Activated naive CD4-positive, alpha-beta T cell treated with anti-CD3 and anti-CD28 coated beads, Interleukin-2, amount 50 U/mL, for 72 hours (primary cell): Measurements from ENCODE around the gene OAT. TPM values are rescaled to one million over a fixed set of nuclear protein-coding genes. Genes with fewer than 3 reads are reported as not detected.
"Not testable (repeated sequence)": the region's sequence is repeated elsewhere in the genome, so short reads cannot be mapped to it uniquely, and the experiment has no call there.

Experiments
- ATAC-seq, 2 donors: fragments of 150-1000 bp; cut with Tn5 transposase; 2 replicates each; pipeline ENCODE4 v1.10.0; 2021; ENCODE audit warnings: mild to moderate bottlenecking in 2 of 2, moderate library complexity in 2 of 2
- DNase-seq, 2 donors: peaks; one replicate each; pipeline ENCODE4 v3.0.0; 2021 to 2022; ENCODE audit warnings: low spot score in 2 of 2
- H3K27ac Mint-ChIP-seq, 2 donors: one replicate each; pipeline ENCODE4 v1.8.0; 2022; ENCODE audit warnings: mild to moderate bottlenecking in 2 of 2, mixed read lengths in 2 of 2
- H3K36me3 Mint-ChIP-seq, 2 donors: one replicate each; pipeline ENCODE4 v1.8.0; 2022; ENCODE audit warnings: mixed read lengths in 2 of 2
- H3K9me3 Mint-ChIP-seq, 2 donors: one replicate each; pipeline ENCODE4 v1.8.0; 2022; ENCODE audit warnings: mixed read lengths in 2 of 2
- total RNA-seq, 2 donors: library from RNA; stranded (reverse); gene quantifications; one replicate each; pipeline ENCODE4 v1.2.3, GENCODE V29; 2022

Gene OAT
- total RNA-seq, 2 donors from 2014 or later, result 24.2 to 39.3 TPM

DNA sequence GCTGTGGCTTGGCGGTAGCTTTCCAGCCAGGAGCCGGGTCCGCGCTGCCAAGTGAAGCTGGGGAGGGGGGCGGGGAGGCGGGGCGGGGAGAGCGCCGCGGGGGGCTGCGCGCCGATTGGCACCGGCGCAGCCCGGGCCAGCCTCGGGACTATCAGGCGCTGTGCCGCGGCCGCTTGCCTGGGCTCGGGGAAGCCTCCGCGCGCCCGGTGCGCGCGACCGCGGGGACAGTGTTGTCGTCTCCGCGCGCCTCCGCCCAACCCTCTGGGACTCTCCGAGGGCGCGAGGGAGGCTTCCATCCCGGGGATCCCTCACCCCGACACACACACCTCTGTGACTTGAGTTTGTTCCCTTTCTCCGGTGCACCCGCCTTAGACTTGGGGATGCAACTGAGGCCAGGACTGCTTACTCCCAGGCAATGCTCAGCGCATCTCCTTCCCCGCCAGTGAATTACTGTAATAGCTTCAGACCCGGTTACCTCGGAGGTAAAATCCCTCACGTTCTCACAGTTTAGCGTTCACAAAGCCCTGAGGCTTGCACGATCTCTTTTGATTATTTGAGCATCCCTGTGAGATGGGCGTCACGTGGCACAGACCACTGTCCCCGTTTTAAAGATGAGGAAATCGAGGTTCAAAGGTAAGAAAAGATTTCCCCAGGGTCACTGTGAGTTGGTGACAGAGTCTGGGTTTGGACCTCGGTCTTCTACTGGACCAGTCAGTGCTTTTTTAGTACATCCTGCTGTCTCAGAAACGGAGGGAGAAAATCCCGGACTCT, 31.5 kb upstream of the OAT start, which contains the start of gene NKX1-2:
Gene NKX1-2, minus strand, starts transcription at position 24 of the 771 bp plus-strand sequence. CDS start 92 bp downstream, outside the sequence.
- Mint-ChIP-seq H3K9me3 (no peaks in the 10 kb centered on the region), H3K36me3 (peaks cover 0 to 15% of the 10 kb centered on the region in 2 donors), H3K27ac (no peak within 1 kb of the TSS)
- ATAC-seq (peak in 1 of 2 donors; percentile 61), DNase-seq (no peak)

GRCh38 chr10:124449170-124450011, 30.7 kb upstream of the OAT start:
- peak in 1 of 2 donors; percentile 31 for ATAC-seq
- H3K27ac Mint-ChIP-seq, result no peak overlapping the region
- peaks cover 0 to 15% of the 10 kb centered on the region in 2 donors for H3K36me3 Mint-ChIP-seq
- DNase-seq, result no peak
- no peaks in the 10 kb centered on the region for H3K9me3 Mint-ChIP-seq

DNA sequence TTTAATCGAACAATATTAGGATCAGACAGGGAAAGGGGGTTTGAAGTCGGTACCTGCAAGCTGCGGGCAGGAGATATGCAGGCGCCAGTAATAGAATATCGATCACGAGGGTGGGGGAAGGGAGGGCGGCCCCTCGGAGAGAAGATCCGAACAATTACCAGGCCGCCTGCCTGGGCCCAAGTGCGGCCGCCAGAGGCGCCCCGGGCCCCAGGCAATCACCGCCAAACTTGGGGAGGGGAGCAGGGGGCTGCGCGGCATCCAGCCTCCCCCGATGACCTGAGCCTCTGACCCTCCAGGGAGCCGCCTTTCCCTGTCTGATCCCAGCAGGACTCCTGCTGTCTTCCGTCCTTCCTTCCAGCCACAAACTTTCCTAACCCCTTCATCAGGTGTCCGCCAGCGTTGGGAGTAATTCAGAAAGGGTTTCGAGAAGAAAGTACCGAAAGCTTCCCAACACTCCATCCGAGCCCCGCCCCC, 30.0 kb upstream of the OAT start:
- DNase-seq, result no peak
- no peak for ATAC-seq
- H3K27ac Mint-ChIP-seq, result no peak overlapping the region
- H3K9me3 Mint-ChIP-seq, result no peaks in the 10 kb centered on the region
- peaks cover 0 to 15% of the 10 kb centered on the region in 2 donors for H3K36me3 Mint-ChIP-seq

DNA sequence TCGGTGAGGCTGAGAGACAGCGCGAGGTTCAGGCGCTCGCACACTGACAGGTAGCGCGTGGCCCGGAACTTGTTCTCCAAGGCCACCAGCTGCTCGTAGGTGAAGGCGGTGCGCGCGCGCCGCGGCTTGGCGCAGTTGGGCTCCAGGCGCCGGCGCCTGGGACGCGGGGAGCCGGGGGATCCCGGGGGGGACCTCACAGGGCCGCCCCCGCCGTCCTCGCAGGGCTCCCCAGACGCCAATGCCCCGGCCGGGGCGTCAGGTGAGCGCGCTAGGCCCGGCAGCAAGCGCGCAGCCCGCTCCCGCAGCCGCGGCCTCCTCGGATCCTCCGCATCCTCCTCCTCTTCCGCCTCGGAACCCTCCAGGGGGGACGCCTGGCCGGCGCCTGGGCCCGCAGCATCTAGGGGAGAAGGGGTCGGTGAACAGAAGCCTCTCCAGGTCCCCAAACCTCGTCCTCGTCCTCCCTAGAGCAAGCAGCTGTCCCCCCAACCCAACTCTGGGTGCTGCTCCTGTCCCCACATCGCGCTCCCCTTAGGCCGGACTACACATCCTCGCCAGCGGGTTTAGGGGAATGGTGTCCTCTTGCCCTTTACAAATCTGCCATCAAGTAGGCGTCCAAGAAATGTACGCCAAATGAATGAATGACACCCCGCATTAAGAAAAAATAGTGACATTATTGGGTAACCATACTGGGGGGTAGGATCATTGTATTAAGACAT, 29.2 kb upstream of the OAT start:
- peak in 1 of 2 donors; percentile 48 for ATAC-seq
- DNase-seq, result no peak
- H3K9me3 Mint-ChIP-seq, result no peaks in the 10 kb centered on the region
- H3K36me3 Mint-ChIP-seq, result peaks cover 0 to 15% of the 10 kb centered on the region in 2 donors
- no peak overlapping the region for H3K27ac Mint-ChIP-seq

DNA sequence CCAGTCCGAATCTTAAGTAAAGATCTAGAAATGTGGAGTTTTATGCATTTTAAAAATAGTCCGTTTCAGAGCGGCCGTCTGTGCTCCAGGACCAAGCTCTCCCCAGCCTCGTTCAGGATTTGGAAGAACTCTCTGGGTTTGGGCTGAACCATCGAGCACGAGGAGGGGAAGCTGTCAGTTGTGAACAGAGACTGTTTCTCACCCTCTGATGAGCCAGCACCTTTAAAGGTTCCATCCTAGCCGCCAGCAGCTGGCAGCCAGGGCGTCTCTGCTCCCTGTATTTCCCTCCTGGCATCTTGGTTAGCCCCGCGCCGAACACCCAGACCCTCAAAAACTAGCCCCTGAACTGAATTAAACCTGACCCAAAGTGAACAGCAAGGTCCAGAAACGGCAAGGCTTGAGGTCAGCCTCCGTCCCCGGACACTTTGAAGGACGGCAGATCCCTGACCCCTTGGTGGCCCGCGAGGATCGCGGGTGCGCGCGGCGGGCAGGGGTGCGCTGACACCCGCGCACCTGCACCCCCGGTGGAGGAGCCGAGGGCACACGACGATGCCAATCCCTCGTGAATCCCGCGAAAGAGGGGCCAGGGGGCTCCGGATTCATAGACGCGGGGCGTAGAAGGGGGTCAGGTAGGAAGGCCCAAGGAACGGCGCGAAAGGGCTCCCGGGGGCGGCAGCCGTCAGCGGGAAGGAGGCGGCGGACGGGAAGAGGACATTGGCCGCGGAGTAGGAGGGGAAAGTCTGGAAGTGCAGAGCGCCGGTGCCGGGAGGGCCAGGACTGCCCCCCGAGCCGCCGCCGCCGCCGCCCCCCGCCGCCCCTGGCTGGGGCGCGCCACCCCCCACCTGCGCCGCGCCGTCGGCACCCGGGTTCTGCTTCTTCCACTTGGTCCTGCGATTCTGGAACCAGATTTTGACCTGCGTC, 28.4 kb upstream of the OAT start:
- Mint-ChIP-seq H3K9me3 (no peaks in the 10 kb centered on the region), H3K27ac (no peak overlapping the region), H3K36me3 (peaks cover 0 to 15% of the 10 kb centered on the region in 2 donors)
- ATAC-seq, result no peak
- DNase-seq, result no peak

DNA sequence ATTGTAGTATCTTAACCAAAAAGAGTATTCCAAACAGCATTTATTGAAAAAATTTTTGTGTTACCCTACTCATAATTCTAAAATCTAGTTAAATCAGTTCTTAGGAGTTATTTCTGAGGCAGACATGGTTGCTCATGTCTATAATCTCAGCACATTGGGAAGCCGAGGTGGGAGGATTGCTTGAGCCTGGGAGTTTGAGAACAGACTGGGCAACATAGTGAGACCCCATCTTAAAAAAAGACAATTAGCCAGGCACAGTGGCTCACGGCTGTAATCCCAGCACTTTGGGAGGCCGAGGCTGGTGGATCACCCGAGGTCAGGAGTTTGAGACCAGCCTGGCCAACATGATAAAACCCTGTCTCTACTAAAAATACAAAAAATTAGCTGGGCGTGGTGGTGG, 23.0 kb upstream of the OAT start:
- not testable (repeated sequence) for H3K27ac Mint-ChIP-seq, H3K36me3 Mint-ChIP-seq, DNase-seq, H3K9me3 Mint-ChIP-seq, ATAC-seq

DNA sequence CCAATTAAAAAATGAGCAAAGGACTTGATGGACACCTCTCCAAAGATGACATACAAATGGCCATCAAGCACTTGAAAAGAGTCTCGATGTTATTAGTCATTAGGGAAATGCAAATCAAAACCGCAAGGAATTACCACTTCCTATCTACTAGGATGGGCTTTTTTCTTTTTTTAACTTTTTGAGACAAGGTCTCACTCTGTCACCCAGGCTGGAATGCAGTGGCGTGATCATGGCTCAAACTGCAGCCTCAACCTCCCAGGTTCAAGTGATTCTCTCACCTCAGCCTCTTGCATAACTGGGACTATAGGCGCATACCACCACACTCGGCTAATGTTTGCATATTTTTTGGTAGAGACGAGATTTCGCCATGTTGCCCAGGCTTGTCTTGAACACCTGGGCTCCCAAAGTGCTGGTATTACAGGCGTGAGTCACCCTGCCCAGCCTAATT, 17.5 kb upstream of the OAT start:
- ATAC-seq (no peak), DNase-seq (no peak)
- Mint-ChIP-seq H3K36me3 (no peaks in the 10 kb centered on the region), H3K9me3 (no peaks in the 10 kb centered on the region), H3K27ac (no peak overlapping the region)

DNA sequence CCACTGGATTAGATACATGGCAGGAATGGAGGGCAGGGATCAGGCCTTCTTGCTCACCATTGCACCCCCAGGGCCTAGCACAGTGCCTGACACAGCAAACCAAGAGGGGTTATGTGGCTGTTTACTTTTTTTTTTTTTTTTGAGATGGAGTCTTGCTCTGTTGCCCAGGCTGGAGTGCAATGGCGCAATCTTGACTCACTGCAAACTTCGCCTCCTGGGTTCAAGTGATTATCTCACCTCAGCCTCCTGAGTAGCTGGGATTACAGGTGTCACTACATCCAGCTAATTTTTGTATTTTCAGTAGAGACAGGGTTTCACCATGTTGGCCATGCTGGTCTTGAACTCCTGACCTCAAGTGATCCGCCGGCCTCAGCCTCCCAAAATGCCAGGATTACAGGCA, 17.0 kb upstream of the OAT start:
- not testable (repeated sequence) for DNase-seq, H3K27ac Mint-ChIP-seq, H3K36me3 Mint-ChIP-seq, ATAC-seq, H3K9me3 Mint-ChIP-seq

DNA sequence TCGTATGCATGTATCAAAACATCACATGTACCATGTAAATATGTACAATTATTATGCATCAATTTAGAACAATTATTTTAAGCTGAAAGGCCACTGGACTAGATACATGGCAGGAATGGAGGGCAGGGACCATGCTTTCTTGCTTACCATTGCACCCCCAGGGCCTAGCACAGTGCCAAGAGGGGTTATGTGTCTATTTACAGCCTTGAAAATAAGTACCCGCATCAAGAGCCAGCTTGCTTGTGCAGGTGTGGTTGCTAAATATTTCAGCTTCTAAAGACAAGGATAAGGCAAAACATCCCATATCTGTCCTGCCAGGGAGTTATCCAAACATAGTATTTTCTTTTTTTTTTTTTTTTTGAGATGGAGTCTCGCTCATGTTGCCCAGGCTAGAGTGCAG, 14.7 kb upstream of the OAT start:
- H3K27ac Mint-ChIP-seq, result no peak overlapping the region
- DNase-seq, result no peak
- H3K36me3 Mint-ChIP-seq, result no peaks in the 10 kb centered on the region
- H3K9me3 Mint-ChIP-seq, result no peaks in the 10 kb centered on the region
- ATAC-seq, result no peak

GRCh38 chr10:124430077-124430476, 11.4 kb upstream of the OAT start:
- H3K27ac Mint-ChIP-seq, result no peak overlapping the region
- DNase-seq (no peak), ATAC-seq (no peak)
- no peaks in the 10 kb centered on the region for H3K9me3 Mint-ChIP-seq
- H3K36me3 Mint-ChIP-seq, result no peaks in the 10 kb centered on the region

DNA sequence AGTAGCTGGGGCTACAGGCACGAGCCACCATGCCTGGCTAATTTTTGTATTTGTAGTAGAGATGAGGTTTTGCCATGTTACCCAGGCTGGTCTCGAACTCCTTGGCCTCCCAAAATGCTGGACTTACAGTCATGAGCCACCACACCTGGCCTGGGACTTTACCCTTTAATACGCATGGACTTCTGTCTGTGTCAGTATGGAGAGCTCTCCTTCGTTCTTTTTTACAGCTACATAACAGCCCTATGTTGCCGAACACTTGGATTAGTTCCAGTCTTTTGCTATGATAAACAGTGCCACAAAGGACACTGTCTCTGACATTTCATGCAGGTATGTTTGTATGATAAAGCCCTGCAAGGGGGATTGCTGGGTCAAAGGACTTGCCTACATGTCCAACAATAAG, 10.9 kb upstream of the OAT start:
- Mint-ChIP-seq H3K27ac (no peak overlapping the region), H3K36me3 (no peaks in the 10 kb centered on the region), H3K9me3 (no peaks in the 10 kb centered on the region)
- DNase-seq, result no peak
- ATAC-seq, result no peak

DNA sequence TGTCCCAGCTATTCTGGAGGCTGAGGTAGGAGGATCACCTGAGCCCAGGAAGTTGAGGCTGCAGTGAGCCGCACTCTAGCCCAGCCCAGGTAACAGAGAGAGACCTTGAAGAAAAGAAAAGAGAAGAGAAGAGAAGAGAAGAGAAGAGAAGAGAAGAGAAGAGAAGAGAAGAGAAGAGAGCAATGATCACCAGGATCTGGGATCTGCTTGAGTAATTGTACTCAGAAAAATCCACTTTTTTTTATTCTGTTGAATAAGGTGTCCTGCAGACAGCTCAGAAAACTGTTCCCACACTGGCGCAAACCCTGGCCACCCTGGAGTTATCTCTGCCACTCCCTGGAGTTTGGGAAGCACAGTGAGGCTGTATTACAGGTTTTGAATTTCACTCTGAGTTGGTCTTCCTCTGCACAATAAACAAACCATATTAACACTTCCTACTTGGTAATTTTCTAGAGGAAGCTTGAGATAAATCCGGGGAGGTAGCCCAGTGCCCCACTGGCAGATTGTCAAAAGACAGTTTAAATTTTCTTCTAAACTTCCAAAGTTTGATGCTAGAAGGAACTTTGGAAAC, 9.6 kb upstream of the OAT start:
- ATAC-seq, result no peak
- H3K9me3 Mint-ChIP-seq, result no peaks in the 10 kb centered on the region
- no peak for DNase-seq
- no peaks in the 10 kb centered on the region for H3K36me3 Mint-ChIP-seq
- H3K27ac Mint-ChIP-seq, result peak overlapping the region in 1 of 2 donors; percentile 36

DNA sequence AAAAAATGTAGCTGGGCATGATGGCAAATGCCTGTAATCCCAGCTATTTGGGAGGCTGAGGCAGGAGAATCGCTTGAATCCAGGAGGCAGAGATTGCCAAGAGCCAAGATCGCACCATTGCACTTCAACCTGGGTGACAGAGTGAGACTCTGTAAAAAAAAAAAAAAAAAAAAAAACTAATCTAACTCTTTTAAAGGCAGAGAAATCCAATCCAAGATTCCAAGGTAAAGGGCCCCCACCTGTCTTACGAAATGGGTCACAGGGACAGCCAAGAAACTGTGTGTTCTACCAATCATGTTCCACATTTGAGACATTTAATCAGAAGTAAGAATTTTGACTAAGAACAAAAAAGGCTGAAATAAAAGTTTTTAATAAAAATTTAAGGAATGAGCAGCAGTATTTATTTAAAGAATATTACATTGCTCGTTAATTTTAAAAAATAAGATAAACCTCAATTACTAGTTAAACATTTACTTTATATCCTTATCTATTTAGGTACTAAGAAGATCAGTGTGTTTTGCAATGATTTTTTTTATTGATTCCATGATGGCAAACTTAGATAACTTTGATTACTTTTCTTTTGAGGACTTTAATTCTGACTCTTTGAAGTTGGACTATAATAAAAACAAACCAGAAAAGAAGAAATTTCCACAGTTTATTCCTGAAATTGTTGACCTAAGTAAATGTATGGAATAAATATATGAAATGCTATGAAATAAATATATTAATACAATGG, 6.7 kb upstream of the OAT start:
- no peak for DNase-seq
- H3K36me3 Mint-ChIP-seq, result no peaks in the 10 kb centered on the region
- no peak for ATAC-seq
- no peak overlapping the region for H3K27ac Mint-ChIP-seq
- H3K9me3 Mint-ChIP-seq, result no peaks in the 10 kb centered on the region

DNA sequence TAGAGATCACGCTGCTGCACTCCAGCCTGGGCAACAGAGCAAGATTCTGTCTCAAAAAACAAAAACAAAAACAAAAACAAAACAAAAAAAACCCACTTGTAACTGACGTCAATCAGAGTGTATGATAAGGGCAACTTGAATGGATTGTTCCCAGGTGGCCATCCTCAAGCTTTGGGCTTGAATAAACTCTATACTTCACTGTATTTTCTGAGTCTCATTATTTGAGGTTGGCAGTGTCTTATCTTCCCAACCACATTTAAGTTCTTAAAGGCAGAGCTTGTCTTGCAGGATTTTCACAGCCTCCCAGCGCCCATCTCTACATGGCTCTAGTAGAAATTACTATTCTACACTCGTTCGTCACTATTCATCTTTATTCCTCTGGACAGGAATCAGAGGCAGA, 5.1 kb upstream of the OAT start:
- no peak overlapping the region for H3K27ac Mint-ChIP-seq
- ATAC-seq (no peak), DNase-seq (no peak)
- H3K9me3 Mint-ChIP-seq, result no peaks in the 10 kb centered on the region
- H3K36me3 Mint-ChIP-seq, result no peaks in the 10 kb centered on the region

- Mint-ChIP-seq H3K9me3 (no peaks in the 10 kb centered on the region), H3K27ac (no peak overlapping the region), H3K36me3 (no peaks in the 10 kb centered on the region)
- ATAC-seq (no peak), DNase-seq (no peak)
These were observed 4.0 kb upstream of the OAT start for GRCh38 chr10:124422742-124423141.
